Panc1 (cell line): ENCODE results near the gene TLR10. TPM values are rescaled to one million over a fixed set of nuclear protein-coding genes. Genes with fewer than 3 reads are reported as not detected.

Experiments
- ATAC-seq: fragments of 200-7000 bp; cut with Tn5 transposase; 2 replicates; pipeline ENCODE4 v1.9.1; 2020; ENCODE audit warnings: mild to moderate bottlenecking, moderate library complexity
- BruUV-seq: library from RNA; stranded (reverse); fragments of 400-500 nt; replicated peaks from 2 replicates; lab custom pipeline; 2021; lab: Mats Ljungman, UMichigan
- CTCF ChIA-PET: fragments of 300-600 bp; sonication (Branson Sonifier 250); formaldehyde crosslinking; loops from one replicate; lab custom pipeline; 2022; ENCODE audit warnings: antibody characterized with exemption; lab: Charles Lee
- POLR2A ChIA-PET: fragments of 300-600 bp; sonication (Branson Sonifier 250); formaldehyde crosslinking; loops from one replicate; lab custom pipeline; 2022; ENCODE audit warnings: antibody characterized with exemption; lab: Charles Lee
- DNase-seq: peaks from one replicate; pipeline ENCODE4 v3.0.0-alpha.2; 2010; ENCODE audit warnings: low read depth, low spot score
- H3K27ac ChIP-seq: 2 replicates; pipeline ENCODE4 v1.5.1; 2011; ENCODE audit warnings: mild to moderate bottlenecking, low read length, inconsistent platforms
- H3K27me3 ChIP-seq: fragments of 200-500 bp; sonication (Bioruptor generic); 2 replicates; pipeline ENCODE4 v1.6.0; 2014; ENCODE audit warnings: low read length, inconsistent platforms; ENCODE audit not compliant: control insufficient read depth, insufficient read depth
- H3K36me3 ChIP-seq: fragments of 200-500 bp; sonication (Bioruptor generic); 2 replicates; pipeline ENCODE4 v1.5.1; 2014; ENCODE audit warnings: inconsistent platforms, mild to moderate bottlenecking, low read length, moderate library complexity; ENCODE audit not compliant: control insufficient read depth, insufficient read depth
- H3K4me1 ChIP-seq: 2 replicates; pipeline ENCODE4 v1.5.1; 2011; ENCODE audit warnings: inconsistent platforms, mild to moderate bottlenecking, low read length, moderate library complexity; ENCODE audit not compliant: control insufficient read depth, insufficient read depth
- H3K4me3 ChIP-seq, 2 experiments: 2 replicates each; pipeline ENCODE4 v1.5.1; 2011 to 2012; ENCODE audit warnings: low read depth in 2 of 2, low read length in 2 of 2, mild to moderate bottlenecking in 2 of 2, inconsistent platforms in 1 of 2, moderate library complexity in 1 of 2
- H3K9me3 ChIP-seq: fragments of 200-500 bp; sonication (Bioruptor generic); 2 replicates; pipeline ENCODE4 v1.5.1; 2014; ENCODE audit warnings: low read depth, mild to moderate bottlenecking, inconsistent platforms, low read length, moderate library complexity; ENCODE audit not compliant: control insufficient read depth, insufficient read depth
- POLR2AphosphoS5 ChIP-seq: IDR thresholded peaks from 2 replicates; pipeline ENCODE4 v1.6.1; 2012; ENCODE audit warnings: mild to moderate bottlenecking, low read depth, low read length, moderate library complexity
- SIN3A ChIP-seq: IDR thresholded peaks from 2 replicates; pipeline ENCODE4 v1.6.1; 2012; ENCODE audit warnings: low read depth, mild to moderate bottlenecking, low read length, moderate library complexity, borderline replicate concordance; ENCODE audit not compliant: insufficient read depth
- TCF7L2 ChIP-seq: IDR thresholded peaks from 2 replicates; pipeline ENCODE4 v1.6.1; 2011; ENCODE audit warnings: mild to moderate bottlenecking, low read depth, low read length, inconsistent platforms
- in situ Hi-C: cut with HindIII; loops from 2 replicates; pipeline ENCODE4 v1.10.0; 2016; ENCODE audit warnings: low sequenced_read_pairs, low pct_unique_long_range_greater_than_20kb
- intact Hi-C: fragments of 100-400 bp; cut with micrococcal nuclease; formaldehyde crosslinking; loops from one replicate; pipeline ENCODE4 v1.10.0; 2022; ENCODE audit not compliant: unreplicated experiment
- total RNA-seq: library from RNA; stranded (reverse); gene quantifications from one replicate; pipeline ENCODE4 v1.2.1, GENCODE V29; 2021; ENCODE audit not compliant: unreplicated experiment
- TF ChIP-seq, protein P1 (sequence below): fragments of 450-650 bp; IDR thresholded peaks from 2 replicates; pipeline ENCODE4 v1.5.1; 2017; ENCODE audit warnings: mild to moderate bottlenecking
- TF ChIP-seq, protein P2 (sequence below), 2 experiments: IDR thresholded peaks; 2 replicates each; pipeline ENCODE4 v1.6.1; 2011 to 2012; ENCODE audit warnings: low read depth in 2 of 2, control low read depth in 1 of 2, low read length in 1 of 2, mild to moderate bottlenecking in 1 of 2, moderate library complexity in 1 of 2; ENCODE audit not compliant: insufficient read depth in 1 of 2

The TLR10 gene
- total RNA-seq, 1 experiment from 2014 or later = 0.05 TPM

DNA sequence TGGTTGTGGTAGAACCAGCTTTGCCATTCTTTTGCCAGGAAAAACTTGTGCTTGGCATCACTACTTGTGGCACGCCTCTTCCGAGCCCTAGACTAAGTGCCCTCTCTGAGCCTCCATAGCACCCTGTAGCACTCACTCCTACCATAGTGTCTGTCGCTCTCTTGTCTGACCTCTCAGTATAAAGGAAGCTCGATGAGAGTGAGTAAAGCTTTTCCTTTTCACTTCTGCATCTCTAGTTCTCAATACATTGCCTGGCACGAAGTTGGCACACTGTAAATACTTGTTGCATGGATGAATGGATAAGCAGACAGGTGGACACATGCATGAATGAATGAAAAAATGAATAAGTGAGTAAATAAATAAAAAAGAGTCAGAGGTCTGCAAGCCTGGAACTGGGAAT lies 48.3 kb downstream of the TLR10 start:
- ATAC-seq (no peak), DNase-seq (no peak)
- H3K9me3 ChIP-seq = no peaks in the 10 kb centered on the region
- H3K36me3 ChIP-seq = no peaks in the 10 kb centered on the region
- in situ Hi-C loops = no loop called here
- H3K4me1 ChIP-seq = no peaks in the 10 kb centered on the region
- BruUV-seq = no TSS peak
- no peak overlapping the region for H3K27ac ChIP-seq
- TF ChIP-seq, protein P1, sequence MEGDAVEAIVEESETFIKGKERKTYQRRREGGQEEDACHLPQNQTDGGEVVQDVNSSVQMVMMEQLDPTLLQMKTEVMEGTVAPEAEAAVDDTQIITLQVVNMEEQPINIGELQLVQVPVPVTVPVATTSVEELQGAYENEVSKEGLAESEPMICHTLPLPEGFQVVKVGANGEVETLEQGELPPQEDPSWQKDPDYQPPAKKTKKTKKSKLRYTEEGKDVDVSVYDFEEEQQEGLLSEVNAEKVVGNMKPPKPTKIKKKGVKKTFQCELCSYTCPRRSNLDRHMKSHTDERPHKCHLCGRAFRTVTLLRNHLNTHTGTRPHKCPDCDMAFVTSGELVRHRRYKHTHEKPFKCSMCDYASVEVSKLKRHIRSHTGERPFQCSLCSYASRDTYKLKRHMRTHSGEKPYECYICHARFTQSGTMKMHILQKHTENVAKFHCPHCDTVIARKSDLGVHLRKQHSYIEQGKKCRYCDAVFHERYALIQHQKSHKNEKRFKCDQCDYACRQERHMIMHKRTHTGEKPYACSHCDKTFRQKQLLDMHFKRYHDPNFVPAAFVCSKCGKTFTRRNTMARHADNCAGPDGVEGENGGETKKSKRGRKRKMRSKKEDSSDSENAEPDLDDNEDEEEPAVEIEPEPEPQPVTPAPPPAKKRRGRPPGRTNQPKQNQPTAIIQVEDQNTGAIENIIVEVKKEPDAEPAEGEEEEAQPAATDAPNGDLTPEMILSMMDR = no peak
- TF ChIP-seq POLR2AphosphoS5 = no peak
- TF ChIP-seq, protein P2, sequence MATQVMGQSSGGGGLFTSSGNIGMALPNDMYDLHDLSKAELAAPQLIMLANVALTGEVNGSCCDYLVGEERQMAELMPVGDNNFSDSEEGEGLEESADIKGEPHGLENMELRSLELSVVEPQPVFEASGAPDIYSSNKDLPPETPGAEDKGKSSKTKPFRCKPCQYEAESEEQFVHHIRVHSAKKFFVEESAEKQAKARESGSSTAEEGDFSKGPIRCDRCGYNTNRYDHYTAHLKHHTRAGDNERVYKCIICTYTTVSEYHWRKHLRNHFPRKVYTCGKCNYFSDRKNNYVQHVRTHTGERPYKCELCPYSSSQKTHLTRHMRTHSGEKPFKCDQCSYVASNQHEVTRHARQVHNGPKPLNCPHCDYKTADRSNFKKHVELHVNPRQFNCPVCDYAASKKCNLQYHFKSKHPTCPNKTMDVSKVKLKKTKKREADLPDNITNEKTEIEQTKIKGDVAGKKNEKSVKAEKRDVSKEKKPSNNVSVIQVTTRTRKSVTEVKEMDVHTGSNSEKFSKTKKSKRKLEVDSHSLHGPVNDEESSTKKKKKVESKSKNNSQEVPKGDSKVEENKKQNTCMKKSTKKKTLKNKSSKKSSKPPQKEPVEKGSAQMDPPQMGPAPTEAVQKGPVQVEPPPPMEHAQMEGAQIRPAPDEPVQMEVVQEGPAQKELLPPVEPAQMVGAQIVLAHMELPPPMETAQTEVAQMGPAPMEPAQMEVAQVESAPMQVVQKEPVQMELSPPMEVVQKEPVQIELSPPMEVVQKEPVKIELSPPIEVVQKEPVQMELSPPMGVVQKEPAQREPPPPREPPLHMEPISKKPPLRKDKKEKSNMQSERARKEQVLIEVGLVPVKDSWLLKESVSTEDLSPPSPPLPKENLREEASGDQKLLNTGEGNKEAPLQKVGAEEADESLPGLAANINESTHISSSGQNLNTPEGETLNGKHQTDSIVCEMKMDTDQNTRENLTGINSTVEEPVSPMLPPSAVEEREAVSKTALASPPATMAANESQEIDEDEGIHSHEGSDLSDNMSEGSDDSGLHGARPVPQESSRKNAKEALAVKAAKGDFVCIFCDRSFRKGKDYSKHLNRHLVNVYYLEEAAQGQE (IDR thresholded peaks at IDR 0.05; ENCODE audit: insufficient read depth in 1 of 2, low read depth in 2 of 2, low read length in 1 of 2) = no peak
- H3K27me3 ChIP-seq = no peaks in the 10 kb centered on the region
- POLR2A ChIA-PET = no interaction called here
- CTCF ChIA-PET = interaction anchor here (0.6 kb wide), 1 partner anchor 29 kb away, joined by 6 read pairs; no protein-coding TSS in a partner anchor
- H3K4me3 ChIP-seq = no peak overlapping the region
- intact Hi-C loops = no loop called here

GRCh38 chr4:38733663-38734062 lies 49.1 kb downstream of the TLR10 start:
- CTCF ChIA-PET = no interaction called here
- Histone ChIP-seq H3K36me3 (no peaks in the 10 kb centered on the region), H3K27ac (no peak overlapping the region), H3K9me3 (no peaks in the 10 kb centered on the region), H3K4me1 (peaks cover under 1% of the 10 kb centered on the region; the same call in 1 of the 2 replicates), H3K27me3 (no peaks in the 10 kb centered on the region), H3K4me3 (no peak overlapping the region)
- no TSS peak for BruUV-seq
- TF ChIP-seq, protein P2 (IDR thresholded peaks at IDR 0.05; ENCODE audit: insufficient read depth in 1 of 2, low read depth in 2 of 2, low read length in 1 of 2) = no peak
- TF ChIP-seq, protein P1 = no peak
- TF ChIP-seq SIN3A (no peak), TCF7L2 (no peak), POLR2AphosphoS5 (no peak)
- in situ Hi-C loops (no loop called here), intact Hi-C loops (no loop called here)
- POLR2A ChIA-PET = no interaction called here
- ATAC-seq (no peak), DNase-seq (no peak)
